Ovary (tissue), 3 donors: Measurements from ENCODE around the gene ZC3H7A.

Experiments
- CTCF ChIP-seq, 3 donors: fragments of 450-650 bp in 2 of 3; fragments of 200-600 bp in 1 of 3; IDR thresholded peaks; one replicate each; pipeline versions ENCODE4 v1.5.1 to v1.8.0; 2016 to 2022; ENCODE audit warnings: antibody characterized with exemption in 3 of 3, mild to moderate bottlenecking in 1 of 3
- EP300 ChIP-seq: sonication (generic); formaldehyde crosslinking; IDR thresholded peaks from one replicate; pipeline ENCODE4 v1.6.1; 2017; ENCODE audit warnings: antibody characterized with exemption
- POLR2A ChIP-seq: fragments of 450-650 bp; IDR thresholded peaks from one replicate; pipeline ENCODE4 v1.6.1; 2017; ENCODE audit warnings: antibody characterized with exemption, mild to moderate bottlenecking, moderate library complexity
- donor health status: DM: no; HTN: no; CAD: no.

GRCh38 chr16:11716336-11716735, 80.7 kb downstream of the ZC3H7A start:
- no peak for TF ChIP-seq CTCF (IDR thresholded peaks at IDR 0.05)
- no peak for TF ChIP-seq POLR2A
- TF ChIP-seq EP300, result no peak
